GM19351 (cell line): ENCODE data around the gene CAPZB.

ENCODE experiments used
- ATAC-seq: cut with Tn5 transposase; IDR thresholded peaks from one replicate; pipeline ENCODE4 v1.9.1; 2021; ENCODE audit warnings: mild to moderate bottlenecking, moderate library complexity; ENCODE audit not compliant: unreplicated experiment

CAPZB gene

GRCh38 chr1:19353596-19353995 lies 131.7 kb downstream of the CAPZB start:
- no peak for ATAC-seq

GRCh38 chr1:19352839-19353238 lies 132.5 kb downstream of the CAPZB start:
- ATAC-seq = no peak

- no peak for ATAC-seq
Observed at GRCh38 chr1:19351873-19352272, 133.5 kb downstream of the CAPZB start.

GRCh38 chr1:19350566-19350965 lies 134.8 kb downstream of the CAPZB start:
- no peak for ATAC-seq

- no peak for ATAC-seq
Observed at GRCh38 chr1:19349999-19350398, 135.3 kb downstream of the CAPZB start.

GRCh38 chr1:19348441-19349198 lies 136.7 kb downstream of the CAPZB start:
- no peak for ATAC-seq

GRCh38 chr1:19347533-19348172 lies 137.7 kb downstream of the CAPZB start:
- ATAC-seq = no peak

GRCh38 chr1:19346026-19346425 lies 139.3 kb downstream of the CAPZB start:
- no peak for ATAC-seq

- ATAC-seq = no peak
Observed at GRCh38 chr1:19345391-19345790, 139.9 kb downstream of the CAPZB start.

GRCh38 chr1:19344831-19345230 lies 140.5 kb downstream of the CAPZB start:
- ATAC-seq = no peak

GRCh38 chr1:19344372-19344810 lies 140.9 kb downstream of the CAPZB start:
- ATAC-seq = no peak

- ATAC-seq = no peak
Observed at GRCh38 chr1:19343617-19344350, 141.6 kb downstream of the CAPZB start.

- ATAC-seq = no peak
Observed at GRCh38 chr1:19342894-19343616, 142.3 kb downstream of the CAPZB start.

- ATAC-seq = no peak
Observed at GRCh38 chr1:19342062-19342750, 143.1 kb downstream of the CAPZB start.

- ATAC-seq = no peak
Observed at GRCh38 chr1:19341201-19342061, 143.9 kb downstream of the CAPZB start.

GRCh38 chr1:19340387-19340937 lies 144.9 kb downstream of the CAPZB start:
- no peak for ATAC-seq

- ATAC-seq = no peak
Observed at GRCh38 chr1:19339214-19339861, 146.0 kb downstream of the CAPZB start.

GRCh38 chr1:19338323-19338762 lies 147.0 kb downstream of the CAPZB start:
- no peak for ATAC-seq

GRCh38 chr1:19337289-19337688 lies 148.1 kb downstream of the CAPZB start:
- ATAC-seq = no peak
